H1 (cell line): ENCODE data around the gene TRAPPC13. TPM values are rescaled to one million over a fixed set of nuclear protein-coding genes. Genes with fewer than 3 reads are reported as not detected.

ENCODE experiments used
- CTCF ChIA-PET: fragments of 300-600 bp; sonication (Branson Sonifier 250); formaldehyde crosslinking; loops from one replicate; lab custom pipeline; 2021; ENCODE audit not compliant: partially characterized antibody; lab: Charles Lee
- POLR2A ChIA-PET: fragments of 300-600 bp; sonication (Branson Sonifier 250); formaldehyde crosslinking; loops from one replicate; lab custom pipeline; 2021; ENCODE audit warnings: inconsistent platforms; ENCODE audit not compliant: partially characterized antibody; lab: Charles Lee
- DNase-seq, 2 experiments: peaks; one replicate each; pipeline versions ENCODE4 v3.0.0 to v3.0.0-alpha.2; 2010 to 2022; ENCODE audit warnings: low spot score in 2 of 2, low read depth in 1 of 2, mixed read lengths in 1 of 2
- FAIRE-seq: peaks from 2 replicates; lab custom pipeline; 2011; peaks lifted over from hg19 to GRCh38; lab: Jason Lieb, UNC
- H2AFZ ChIP-seq: 2 replicates; pipeline ENCODE4 v1.8.1; 2012; ENCODE audit warnings: low read length, inconsistent platforms
- H2AK5ac ChIP-seq: 2 replicates; pipeline ENCODE4 v1.6.1; 2013; ENCODE audit warnings: low read depth, low read length
- H2BK120ac ChIP-seq: replicated peaks from 2 replicates; pipeline ENCODE3; 2013; ENCODE audit warnings: low read depth, low read length, inconsistent platforms
- H2BK12ac ChIP-seq: 2 replicates; pipeline ENCODE4 v1.6.1; 2013; ENCODE audit warnings: low read depth, low read length
- H2BK15ac ChIP-seq: 2 replicates; pipeline ENCODE4 v1.6.1; 2013; ENCODE audit warnings: low read length
- H2BK20ac ChIP-seq: 2 replicates; pipeline ENCODE4 v1.6.1; 2013; ENCODE audit warnings: low read length
- H2BK5ac ChIP-seq: 2 replicates; pipeline ENCODE4 v1.6.1; 2013; ENCODE audit warnings: low read depth, low read length
- H3K14ac ChIP-seq: 2 replicates; pipeline ENCODE4 v1.6.1; 2013; ENCODE audit warnings: inconsistent platforms; ENCODE audit not compliant: insufficient read length
- H3K18ac ChIP-seq: 2 replicates; pipeline ENCODE4 v1.6.1; 2013; ENCODE audit warnings: low read length; ENCODE audit errors: extremely low read depth
- H3K23ac ChIP-seq: 2 replicates; pipeline ENCODE4 v1.6.1; 2013; ENCODE audit warnings: inconsistent platforms; ENCODE audit not compliant: insufficient read length
- H3K23me2 ChIP-seq: 2 replicates; pipeline ENCODE4 v1.6.1; 2013; ENCODE audit warnings: low read depth, low read length
- H3K27ac ChIP-seq: 2 replicates; pipeline ENCODE4 v1.6.1; 2011; ENCODE audit warnings: low read depth, low read length, inconsistent platforms
- H3K27me3 ChIP-seq, 4 experiments: replicated peaks in 1 of 4; 1 replicate in 1 of 4; 2 replicates in 3 of 4; pipeline versions ENCODE4 v1.6.1 to v1.8.1; 2011 to 2013; ENCODE audit warnings: low read length in 3 of 4, mild to moderate bottlenecking in 3 of 4, inconsistent platforms in 2 of 4, mixed read lengths in 2 of 4, moderate library complexity in 1 of 4; ENCODE audit not compliant: control insufficient read depth in 3 of 4, insufficient read depth in 3 of 4; ENCODE audit errors: extremely low read depth in 1 of 4
- H3K36me3 ChIP-seq, 4 experiments: 2 replicates each; pipeline versions ENCODE4 v1.6.1 to v1.8.1; 2011 to 2013; ENCODE audit warnings: mild to moderate bottlenecking in 4 of 4, low read length in 3 of 4, moderate library complexity in 2 of 4, control low read depth in 1 of 4, inconsistent platforms in 1 of 4; ENCODE audit not compliant: insufficient read depth in 4 of 4, control insufficient read depth in 2 of 4
- H3K4ac ChIP-seq: replicated peaks from 2 replicates; pipeline ENCODE3; 2013; ENCODE audit warnings: low read length, low read depth, mixed read lengths, inconsistent platforms; ENCODE audit not compliant: insufficient read length
- H3K4me1 ChIP-seq, 4 experiments: replicated peaks in 1 of 4; 1 replicate in 1 of 4; 2 replicates in 3 of 4; pipeline versions ENCODE4 v1.6.1 to v1.8.1; 2011 to 2013; ENCODE audit warnings: low read length in 3 of 4, inconsistent platforms in 2 of 4, mixed read lengths in 1 of 4; ENCODE audit not compliant: insufficient read depth in 4 of 4, control insufficient read depth in 3 of 4
- H3K4me2 ChIP-seq, 2 experiments: 2 replicates each; pipeline versions ENCODE4 v1.6.1 to v1.8.1; 2011 to 2013; ENCODE audit warnings: low read depth in 2 of 2, low read length in 2 of 2, control low read depth in 1 of 2, inconsistent platforms in 1 of 2, mild to moderate bottlenecking in 1 of 2; ENCODE audit not compliant: insufficient read depth in 1 of 2
- H3K4me3 ChIP-seq, 4 experiments: fragments of 200-600, 300-600 bp in 1 of 4; sonication (generic), shearing (Covaris generic), sonication (Bioruptor Twin) in 1 of 4; 2 replicates each; pipeline versions ENCODE4 v1.5.1 to v1.8.1; 2011 to 2016; ENCODE audit warnings: low read length in 4 of 4, low read depth in 3 of 4, control low read depth in 2 of 4, inconsistent platforms in 2 of 4, mild to moderate bottlenecking in 2 of 4, mixed read lengths in 1 of 4, moderate library complexity in 1 of 4; ENCODE audit not compliant: insufficient read depth in 2 of 4; ENCODE audit errors: extremely low read depth in 1 of 4
- H3K56ac ChIP-seq: replicated peaks from 2 replicates; pipeline ENCODE3; 2013; ENCODE audit warnings: low read depth, mild to moderate bottlenecking, mixed read lengths, low read length, inconsistent platforms; ENCODE audit not compliant: insufficient read length
- H3K79me1 ChIP-seq: 2 replicates; pipeline ENCODE4 v1.6.1; 2013; ENCODE audit warnings: low read depth, low read length, control low read depth
- H3K79me2 ChIP-seq, 2 experiments: 2 replicates each; pipeline versions ENCODE4 v1.6.1 to v1.8.1; 2012 to 2013; ENCODE audit warnings: low read length in 2 of 2, mild to moderate bottlenecking in 2 of 2, inconsistent platforms in 1 of 2; ENCODE audit not compliant: insufficient read depth in 2 of 2, control insufficient read depth in 1 of 2
- H3K9ac ChIP-seq, 4 experiments: replicated peaks in 1 of 4; 1 replicate in 1 of 4; 2 replicates in 3 of 4; pipeline versions ENCODE4 v1.6.1 to v1.8.1; 2011 to 2013; ENCODE audit warnings: low read depth in 3 of 4, low read length in 3 of 4, control low read depth in 2 of 4, mild to moderate bottlenecking in 2 of 4, moderate library complexity in 2 of 4, inconsistent platforms in 1 of 4; ENCODE audit errors: extremely low read depth in 1 of 4
- H3K9me3 ChIP-seq, 2 experiments: 2 replicates each; pipeline versions ENCODE4 v1.6.1 to v1.8.1; 2012 to 2013; ENCODE audit warnings: mild to moderate bottlenecking in 2 of 2, moderate library complexity in 2 of 2, control low read depth in 1 of 2, inconsistent platforms in 1 of 2, low read depth in 1 of 2, low read length in 1 of 2, mixed read lengths in 1 of 2; ENCODE audit not compliant: insufficient read depth in 2 of 2
- H4K20me1 ChIP-seq, 2 experiments: replicated peaks in 1 of 2; 2 replicates each; pipeline versions ENCODE3 to v1.8.1; 2011 to 2013; ENCODE audit warnings: inconsistent platforms in 2 of 2, low read length in 2 of 2, mild to moderate bottlenecking in 1 of 2; ENCODE audit not compliant: insufficient read depth in 2 of 2, control insufficient read depth in 1 of 2
- H4K5ac ChIP-seq: 2 replicates; pipeline ENCODE4 v1.6.1; 2013; ENCODE audit warnings: low read length, low read depth, mixed read lengths, inconsistent platforms; ENCODE audit not compliant: insufficient read length
- H4K8ac ChIP-seq: 2 replicates; pipeline ENCODE4 v1.8.0; 2013; ENCODE audit warnings: mild to moderate bottlenecking, moderate library complexity, low read length, inconsistent platforms; ENCODE audit not compliant: insufficient read depth; ENCODE audit errors: extremely low read depth
- H4K91ac ChIP-seq: replicated peaks from 2 replicates; pipeline ENCODE3; 2013; ENCODE audit warnings: low read length, mixed read lengths, inconsistent platforms; ENCODE audit not compliant: insufficient read length
- EP300 ChIP-seq, 2 experiments: IDR thresholded peaks; 1 replicate in 1 of 2; 2 replicates in 1 of 2; pipeline ENCODE4 v1.6.1; 2011 to 2012; ENCODE audit warnings: low read depth in 2 of 2, low read length in 2 of 2, mild to moderate bottlenecking in 2 of 2, borderline replicate concordance in 1 of 2, inconsistent platforms in 1 of 2, moderate library complexity in 1 of 2
- WGBS, 2 experiments: shearing (Covaris generic) in 1 of 2; methylation state at CpG; one replicate each; pipeline versions ENCODE4 v1.1.6 to v1.1.7; 2013 to 2015; ENCODE audit warnings: low lambda C conversion rate in 2 of 2, mixed read lengths in 2 of 2, inconsistent platforms in 1 of 2, low coverage in 1 of 2, missing lambda C conversion rate in 1 of 2; ENCODE audit not compliant: insufficient replicate concordance in 2 of 2, insufficient coverage in 1 of 2, insufficient read length in 1 of 2; ENCODE audit errors: extremely low coverage in 1 of 2, missing lambda C conversion rate in 1 of 2; 5-methylcytosine and 5-hydroxymethylcytosine counted together
- polyA plus RNA-seq, 7 experiments: library from polyadenylated mRNA; depleted of rRNA in 3 of 7; stranded (reverse) in 5 of 7; unstranded in 2 of 7; fragments of >200 nt in 5 of 7; fragments of 200-250 nt in 2 of 7; gene quantifications; 1 replicate in 5 of 7; 2 replicates in 1 of 7; 4 replicates in 1 of 7; pipeline versions ENCODE4 v1.2.1 to v1.2.3, GENCODE V29; 2011 to 2013; ENCODE audit warnings: missing spikeins in 2 of 7, mixed read lengths in 2 of 7
- total RNA-seq: library from RNA; stranded (reverse); fragmentation: NEBNext Ultra II Directional; extraction: Animal tissue kit (Norgen Biotek cat#: 25700); gene quantifications from 2 replicates; pipeline ENCODE4 v1.2.1, GENCODE V29; 2021

TRAPPC13 gene
- total and polyA plus RNA-seq, 2 of the 8 experiments (the other 6 are each of a cell fraction or from before 2014, with no cell fraction given): 6.3 to 16.8 TPM

GRCh38 chr5:65682148-65682547 is 57.3 kb downstream of the TRAPPC13 start:
- no peak for DNase-seq
- POLR2A ChIA-PET: no interaction called here
- WGBS, 2 experiments: 91% methylated on average over 3 of the region's 3 CpGs; no CpG with 5 or more reads in 1 of the 2 experiments

More at GRCh38 chr5:65682148-65682547, 57.3 kb downstream of the TRAPPC13 start:
- Histone ChIP-seq H3K27me3 (no peaks in the 10 kb centered on the region), H3K27ac (no peak overlapping the region), H3K4me2 (no peak overlapping the region), H2BK15ac (no peak overlapping the region), H3K4me3 (no peak overlapping the region), H3K9me3 (no peaks in the 10 kb centered on the region), H4K91ac (no peak overlapping the region), H2AFZ (no peak overlapping the region), H3K56ac (no peak overlapping the region), H3K9ac (no peak overlapping the region), H4K20me1 (no peaks in the 10 kb centered on the region), H4K5ac (no peak overlapping the region), H3K23ac (no peak overlapping the region), H2BK12ac (no peak overlapping the region), H4K8ac (no peak overlapping the region), H2AK5ac (no peak overlapping the region), H3K23me2 (no peaks in the 10 kb centered on the region), H3K36me3 (peaks cover 0 to 10% (median 3%) of the 10 kb centered on the region in 4 experiments; a peak in 3 of 8 replicates), H3K4me1 (no peaks in the 10 kb centered on the region), H3K4ac (no peak overlapping the region), H2BK120ac (no peak overlapping the region), H2BK5ac (no peak overlapping the region), H2BK20ac (no peak overlapping the region), H3K79me2 (no peaks in the 10 kb centered on the region; a peak in 1 of 4 replicates), H3K14ac (no peak overlapping the region), H3K18ac (no peak overlapping the region), H3K79me1 (no peaks in the 10 kb centered on the region)
- no peak for TF ChIP-seq EP300 (IDR thresholded peaks at IDR 0.05; ENCODE audit: borderline replicate concordance in 1 of 2, low read depth in 2 of 2, low read length in 2 of 2)
- CTCF ChIA-PET: interaction anchor here (0.7 kb wide), 1 partner anchor 17 kb away, joined by 3 read pairs; no protein-coding TSS in a partner anchor
- no peak for FAIRE-seq
